Mononuclear cell (primary cell): ENCODE results near the gene ZNF607. TPM values are rescaled to one million over a fixed set of nuclear protein-coding genes. Genes with fewer than 3 reads are reported as not detected.
"Not testable (repeated sequence)": the region's sequence is repeated elsewhere in the genome, so short reads cannot be mapped to it uniquely, and the experiment has no call there.

ENCODE experiments used
- H3K27me3 ChIP-seq: 2 replicates; pipeline ENCODE4 v1.6.0; 2011; ENCODE audit warnings: low read length, control low read depth; ENCODE audit not compliant: insufficient read depth
- H3K4me1 ChIP-seq: 2 replicates; pipeline ENCODE4 v1.5.1; 2011; ENCODE audit warnings: mild to moderate bottlenecking, low read length, control low read depth; ENCODE audit not compliant: insufficient read depth
- H3K4me3 ChIP-seq: 2 replicates; pipeline ENCODE4 v1.5.1; 2011; ENCODE audit warnings: mild to moderate bottlenecking, low read length, moderate library complexity
- H3K9me3 ChIP-seq: 2 replicates; pipeline ENCODE4 v1.5.1; 2011; ENCODE audit warnings: low read depth, mild to moderate bottlenecking, control low read depth, low read length
- total RNA-seq: library from RNA; depleted of rRNA; stranded (reverse); fragments of >200 nt; gene quantifications from one replicate; pipeline ENCODE4 v1.2.3, GENCODE V29; 2012

ZNF607 gene
- total RNA-seq, result 0.73 TPM

DNA sequence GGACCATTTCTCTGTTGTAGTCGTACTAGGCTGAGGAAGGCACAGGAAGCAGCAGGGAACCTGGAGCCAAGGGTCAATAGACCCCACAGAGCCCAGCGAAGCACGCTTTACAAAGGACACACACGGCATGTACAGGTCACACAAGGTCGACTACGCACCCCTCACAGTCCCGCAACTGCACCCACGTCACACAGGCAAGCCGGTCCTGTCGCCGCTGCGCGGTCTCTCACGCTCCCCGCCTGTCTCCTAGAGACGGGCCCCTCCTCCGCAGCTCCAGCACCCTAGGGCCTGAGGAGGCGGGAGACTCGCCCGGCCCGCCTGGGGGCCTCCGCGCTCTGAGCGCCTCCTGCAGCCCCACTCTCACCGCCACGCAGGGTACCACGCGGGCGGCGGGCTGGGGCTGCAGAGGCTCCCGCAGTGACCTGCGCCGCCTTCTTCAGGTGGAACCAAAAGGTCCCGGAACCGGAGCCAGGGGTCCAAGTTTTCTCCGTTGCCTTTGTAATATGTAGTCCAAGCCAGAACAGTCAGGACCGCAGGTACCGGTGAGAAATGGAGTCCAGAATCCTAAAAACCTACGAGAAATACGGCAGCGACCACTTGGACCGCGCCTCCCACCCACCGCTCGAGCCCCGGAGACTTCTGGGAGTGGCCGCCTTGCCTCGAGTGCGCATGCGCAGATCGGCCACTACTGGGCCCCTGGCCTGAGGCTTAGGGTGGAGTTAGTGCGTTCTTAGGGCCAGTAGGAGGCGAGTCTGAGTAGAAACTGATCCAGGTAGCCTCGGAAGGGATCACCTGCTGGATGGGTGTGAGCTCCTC lies at the start of gene ZNF607:
TSS of gene ZNF607 (minus strand) at position 651 of the 816 bp plus-strand sequence. CDS start 8,143 bp downstream, outside the sequence.
- Histone ChIP-seq H3K4me1 (peaks cover 15% of the 10 kb centered on the region), H3K9me3 (no peaks in the 10 kb centered on the region), H3K4me3 (peak within 1 kb of the TSS; percentile 69), H3K27me3 (no peaks in the 10 kb centered on the region)

DNA sequence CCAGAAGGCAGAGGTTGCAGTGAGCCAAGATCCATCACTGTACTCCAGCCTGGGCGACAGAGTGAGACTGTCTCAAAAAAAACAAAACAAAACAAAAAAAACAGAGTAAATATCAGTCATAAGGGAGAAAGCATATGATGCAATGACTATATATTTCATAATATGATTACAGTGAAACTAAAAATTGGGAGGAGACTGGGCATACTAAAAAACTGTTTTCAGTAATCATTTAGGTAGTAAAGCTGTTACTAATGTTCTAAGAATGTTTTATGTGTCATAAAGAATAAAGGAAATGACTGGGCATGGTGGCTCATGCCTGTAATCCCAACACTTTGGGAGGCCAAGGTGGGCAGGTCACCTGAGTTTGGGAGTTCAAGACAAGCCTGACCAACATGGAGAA lies 43.9 kb upstream of the ZNF607 start:
- Histone ChIP-seq H3K27me3 (no peaks in the 10 kb centered on the region), H3K9me3 (no peaks in the 10 kb centered on the region), H3K4me1 (no peaks in the 10 kb centered on the region), H3K4me3 (no peak overlapping the region)

DNA sequence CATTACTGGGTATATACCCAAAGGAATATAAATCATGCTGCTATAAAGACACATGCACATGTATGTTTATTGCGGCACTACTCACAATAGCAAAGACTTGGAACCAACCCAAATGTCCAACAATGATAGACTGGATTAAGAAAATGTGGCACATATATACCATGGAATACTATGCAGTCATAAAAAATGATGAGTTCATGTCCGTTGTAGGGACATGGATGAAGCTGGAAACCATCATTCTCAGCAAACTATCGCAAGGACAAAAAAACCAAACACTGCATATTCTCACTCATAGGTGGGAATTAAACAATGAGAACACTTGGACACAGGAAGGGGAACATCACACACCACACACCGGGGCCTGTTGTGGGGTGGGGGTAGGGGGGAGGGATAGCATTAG lies 38.1 kb upstream of the ZNF607 start:
- not testable (repeated sequence) for H3K9me3 ChIP-seq, H3K27me3 ChIP-seq, H3K4me1 ChIP-seq, H3K4me3 ChIP-seq

DNA sequence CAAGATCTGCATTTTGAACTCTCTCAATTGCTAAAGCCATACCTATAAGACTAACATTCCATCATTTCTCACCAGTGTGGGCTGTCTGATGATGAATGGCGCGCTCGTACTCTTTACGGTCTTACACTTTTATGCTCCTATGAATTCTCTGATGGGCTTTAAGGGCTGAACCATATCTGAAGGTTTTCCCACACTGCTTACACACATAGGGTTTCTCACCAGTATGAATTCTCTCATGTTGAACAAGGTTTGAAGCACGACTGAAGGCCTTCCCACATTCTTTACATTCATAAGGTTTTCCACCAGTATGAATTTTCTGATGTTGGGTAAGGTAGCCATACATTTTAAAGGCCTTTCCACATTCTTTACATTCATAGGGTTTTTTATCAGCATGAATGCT lies 18.8 kb upstream of the ZNF607 start:
- H3K9me3 ChIP-seq, result peaks cover 58% of the 10 kb centered on the region
- H3K27me3 ChIP-seq, result no peaks in the 10 kb centered on the region
- H3K4me1 ChIP-seq, result no peaks in the 10 kb centered on the region
- H3K4me3 ChIP-seq, result no peak overlapping the region

DNA sequence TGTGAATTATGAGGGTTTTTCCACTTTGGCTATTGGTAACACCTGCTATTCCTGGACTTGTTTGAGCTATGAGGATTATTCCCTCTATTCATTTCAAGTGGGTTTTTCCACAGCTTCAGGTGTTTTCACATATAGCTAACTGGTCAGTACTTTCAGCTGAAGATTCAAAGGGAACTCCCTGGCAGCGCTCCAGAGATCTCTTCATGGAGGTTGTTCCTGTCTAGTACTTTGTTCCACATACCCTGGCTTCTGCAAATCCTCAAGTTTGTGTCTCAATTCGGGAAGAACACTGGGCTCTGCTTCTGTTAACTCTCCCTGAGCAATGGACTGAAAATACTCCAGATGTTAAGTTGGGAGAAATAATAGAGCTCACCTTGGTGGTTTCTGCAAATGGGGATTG lies 5.6 kb upstream of the ZNF607 start:
- Histone ChIP-seq H3K4me3 (no peak overlapping the region), H3K27me3 (no peaks in the 10 kb centered on the region), H3K4me1 (no peaks in the 10 kb centered on the region), H3K9me3 (peaks cover 4% of the 10 kb centered on the region)

DNA sequence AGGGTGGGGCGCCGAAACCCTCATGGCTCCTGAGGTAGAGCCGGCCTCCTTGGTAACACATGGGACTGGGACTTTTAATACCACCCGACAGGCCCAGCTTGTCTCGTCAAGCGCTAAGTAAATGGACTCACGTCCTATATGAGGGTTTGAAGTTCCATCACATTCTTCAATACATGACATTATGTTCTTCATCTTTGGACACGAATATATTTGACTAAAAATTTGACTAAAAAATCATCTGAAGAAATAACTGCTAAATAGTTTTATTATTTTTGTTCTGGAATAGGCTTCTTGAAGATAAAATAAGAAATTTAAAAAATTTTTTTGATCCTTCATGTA lies 335 bp upstream of the ZNF607 start:
- H3K4me1 ChIP-seq, result peaks cover 15% of the 10 kb centered on the region
- peak overlapping the region; percentile 69 for H3K4me3 ChIP-seq
- no peaks in the 10 kb centered on the region for H3K9me3 ChIP-seq
- no peaks in the 10 kb centered on the region for H3K27me3 ChIP-seq

DNA sequence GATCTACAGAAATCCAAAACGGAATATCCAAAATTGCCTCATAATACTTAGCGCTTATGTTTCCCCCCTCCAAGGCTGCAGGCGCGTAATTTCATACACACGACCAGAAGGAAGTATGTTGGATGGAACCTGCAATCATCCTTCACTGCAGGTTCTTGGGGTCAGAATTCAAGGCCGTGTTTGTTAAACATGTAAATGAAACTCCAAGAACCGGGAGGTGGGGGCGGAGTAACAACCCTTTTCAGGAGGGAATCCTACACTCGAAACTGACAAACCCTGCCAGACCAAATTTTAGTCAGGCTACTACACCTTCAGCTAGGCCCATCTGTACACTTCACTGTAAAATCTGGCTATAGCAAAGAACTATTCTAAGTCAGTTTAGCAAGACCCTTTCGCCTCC lies 1.3 kb downstream of the ZNF607 start:
- Histone ChIP-seq H3K4me3 (no peak overlapping the region), H3K4me1 (peaks cover 15% of the 10 kb centered on the region), H3K9me3 (no peaks in the 10 kb centered on the region), H3K27me3 (no peaks in the 10 kb centered on the region)

DNA sequence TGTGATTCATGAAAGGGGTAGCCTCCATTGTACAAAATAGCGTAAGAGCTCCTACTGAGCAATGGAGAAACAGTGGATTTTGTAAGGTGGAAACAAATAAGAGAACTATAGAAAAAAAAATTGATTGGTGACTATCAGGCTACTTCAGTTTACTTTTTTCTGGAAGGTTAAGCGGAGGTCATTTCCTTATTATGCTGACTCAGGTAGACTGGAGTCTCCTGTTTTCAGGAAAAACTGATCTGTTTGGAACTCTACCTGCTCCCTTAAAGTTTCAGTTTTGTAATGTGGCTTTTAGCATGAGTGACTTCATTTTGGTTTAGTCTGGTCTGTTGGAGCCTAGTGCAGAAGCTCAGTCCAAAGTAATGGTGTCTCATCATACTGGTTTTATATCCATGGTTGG lies 3.4 kb downstream of the ZNF607 start:
- peaks cover 15% of the 10 kb centered on the region for H3K4me1 ChIP-seq

DNA sequence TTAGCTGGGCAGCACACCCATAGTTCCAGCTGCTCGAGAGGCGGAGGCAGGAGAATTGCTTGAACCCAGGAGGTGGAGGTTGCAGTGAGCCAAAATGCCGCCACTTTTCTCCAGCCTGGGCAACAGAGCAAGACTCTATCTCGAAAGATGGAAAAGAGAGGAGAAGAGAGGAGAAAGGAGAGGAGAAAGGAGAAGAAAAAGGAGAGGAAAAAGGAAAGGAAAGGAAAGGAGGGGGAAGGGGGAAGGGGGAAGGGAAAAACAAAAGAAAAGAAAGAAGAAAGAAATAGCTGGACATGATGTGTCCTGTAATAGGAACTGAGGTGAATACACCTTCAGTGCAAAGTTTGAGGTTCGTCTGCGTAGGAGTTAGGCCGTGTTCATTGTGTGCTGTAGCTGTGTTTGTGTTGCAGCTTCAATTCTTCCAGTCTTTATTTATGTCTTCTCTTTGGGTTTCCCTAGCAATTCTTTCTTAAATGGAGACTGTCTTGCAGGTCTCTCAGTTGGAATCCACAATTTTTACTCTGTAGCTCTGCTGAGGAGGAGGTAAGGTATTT lies 13.4 kb downstream of the ZNF607 start:
- H3K4me1 ChIP-seq, result no peaks in the 10 kb centered on the region
- H3K9me3 ChIP-seq, result peaks cover 8% of the 10 kb centered on the region
- no peaks in the 10 kb centered on the region for H3K27me3 ChIP-seq
- no peak overlapping the region for H3K4me3 ChIP-seq

More for the DNA sequence above, 3.4 kb downstream of the ZNF607 start:
- Histone ChIP-seq H3K27me3 (no peaks in the 10 kb centered on the region), H3K9me3 (peaks cover 3% of the 10 kb centered on the region), H3K4me3 (no peak overlapping the region)

DNA sequence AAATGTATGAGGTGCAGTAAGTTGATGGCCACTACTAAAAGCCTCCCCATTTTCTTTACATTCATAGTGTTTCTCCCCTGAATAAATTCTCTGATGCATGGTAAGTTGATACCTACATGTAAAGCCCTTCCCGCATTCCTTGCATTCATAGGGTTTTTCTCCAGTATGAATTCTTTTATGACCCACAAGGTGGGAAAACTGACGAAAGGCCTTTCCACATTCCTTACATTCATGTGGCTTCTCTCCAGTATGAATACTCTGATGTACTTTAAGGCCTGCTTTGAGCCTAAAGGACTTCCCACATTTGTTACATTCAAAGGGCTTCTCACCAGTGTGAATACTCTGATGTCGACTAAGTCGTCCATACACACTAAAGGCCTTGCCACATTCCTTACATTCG lies 20.5 kb downstream of the ZNF607 start:
- Histone ChIP-seq H3K9me3 (peaks cover 36% of the 10 kb centered on the region), H3K4me3 (no peak overlapping the region), H3K27me3 (no peaks in the 10 kb centered on the region), H3K4me1 (no peaks in the 10 kb centered on the region)

DNA sequence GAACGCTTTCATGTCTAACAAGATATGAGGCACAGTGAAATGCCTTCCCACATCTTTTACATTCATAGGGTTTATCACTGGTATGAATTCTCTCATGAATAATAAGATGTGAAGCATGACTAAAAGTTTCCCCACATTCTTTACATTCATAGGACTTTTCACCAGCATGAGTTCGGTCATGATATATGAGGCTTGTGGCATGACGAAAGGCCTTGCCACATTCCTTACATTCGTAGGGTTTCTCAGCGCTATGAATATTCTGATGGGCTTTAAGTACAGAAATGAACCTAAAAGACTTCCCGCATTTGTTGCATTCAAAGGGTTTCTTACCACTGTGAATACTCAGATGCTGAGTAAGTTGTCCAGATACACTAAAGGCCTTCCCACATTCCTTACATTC lies 21.3 kb downstream of the ZNF607 start:
- no peak overlapping the region for H3K4me3 ChIP-seq

DNA sequence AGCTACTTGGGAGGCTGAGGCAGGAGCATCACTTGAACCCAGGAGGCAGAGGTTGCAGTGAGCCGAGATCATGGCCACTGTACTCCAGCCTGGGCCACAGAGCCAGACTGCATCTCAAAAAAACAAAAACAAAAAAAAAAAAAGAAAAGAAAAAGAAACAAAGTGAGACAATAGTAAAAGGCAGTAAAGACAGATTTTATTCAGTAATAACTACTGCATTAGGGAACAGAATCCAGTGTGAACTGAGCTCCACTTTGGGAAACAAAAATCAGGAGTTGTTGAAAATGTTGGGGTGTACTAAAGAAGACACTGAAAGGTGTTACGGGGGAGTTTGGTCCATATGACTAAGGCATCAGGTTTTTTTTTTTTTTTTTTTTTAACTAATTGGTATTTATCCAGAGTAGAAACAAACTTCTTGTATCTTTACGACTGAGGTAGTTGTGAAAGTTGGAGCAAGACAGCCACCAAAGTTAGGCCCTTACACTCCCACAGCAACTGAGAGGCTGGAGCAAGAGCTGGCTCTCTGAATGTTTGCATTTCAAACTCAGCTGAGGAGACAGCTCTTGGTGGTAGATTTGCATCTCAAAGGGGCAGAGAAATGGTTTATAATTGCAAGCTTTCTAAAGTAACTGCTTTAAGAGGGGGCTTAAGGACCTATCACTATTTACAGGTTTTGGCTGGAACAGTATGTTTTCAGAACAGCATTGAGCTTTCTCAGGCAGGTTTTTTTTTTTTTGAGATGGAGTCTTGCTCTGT lies 24.2 kb downstream of the ZNF607 start:
- no peak overlapping the region for H3K4me3 ChIP-seq
- H3K9me3 ChIP-seq, result peaks cover 28% of the 10 kb centered on the region
- peaks cover 5% of the 10 kb centered on the region for H3K4me1 ChIP-seq
- no peaks in the 10 kb centered on the region for H3K27me3 ChIP-seq

More for the DNA sequence above, 21.3 kb downstream of the ZNF607 start:
- Histone ChIP-seq H3K9me3 (peaks cover 31% of the 10 kb centered on the region), H3K27me3 (no peaks in the 10 kb centered on the region), H3K4me1 (no peaks in the 10 kb centered on the region)

DNA sequence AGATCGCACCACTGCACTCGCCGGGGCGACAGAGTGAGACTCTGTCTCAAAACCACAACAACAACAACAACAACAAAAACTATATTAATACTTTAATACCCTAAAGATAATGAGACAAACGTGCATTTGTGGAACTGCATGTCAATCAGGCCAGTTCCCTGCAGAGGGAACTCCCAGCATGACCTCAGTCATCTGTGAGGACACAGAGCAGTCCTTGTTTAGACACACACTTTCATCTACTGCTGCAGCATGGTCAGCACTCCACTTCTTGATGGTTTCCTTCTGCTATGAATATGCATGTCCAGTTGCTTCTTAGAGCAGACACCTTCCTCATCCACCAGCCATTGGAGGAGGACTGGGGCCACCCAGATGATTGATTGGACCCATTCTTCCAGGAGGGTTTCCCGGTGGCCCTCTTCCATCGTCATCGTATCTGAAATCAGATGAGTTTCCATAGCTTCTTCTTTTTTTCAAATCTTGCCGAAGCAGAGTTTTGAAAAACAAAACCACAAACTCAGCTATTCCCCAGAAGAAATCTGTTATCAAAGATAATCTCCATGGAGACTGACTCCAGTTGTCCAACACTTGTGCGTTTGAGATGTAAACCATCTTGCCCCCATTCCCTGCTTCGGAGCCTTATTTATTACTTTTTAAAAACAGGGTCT lies 26.5 kb downstream of the ZNF607 start:
- peaks cover 6% of the 10 kb centered on the region for H3K9me3 ChIP-seq
- no peak overlapping the region for H3K4me3 ChIP-seq
- peaks cover 5% of the 10 kb centered on the region for H3K4me1 ChIP-seq
- H3K27me3 ChIP-seq, result no peaks in the 10 kb centered on the region

DNA sequence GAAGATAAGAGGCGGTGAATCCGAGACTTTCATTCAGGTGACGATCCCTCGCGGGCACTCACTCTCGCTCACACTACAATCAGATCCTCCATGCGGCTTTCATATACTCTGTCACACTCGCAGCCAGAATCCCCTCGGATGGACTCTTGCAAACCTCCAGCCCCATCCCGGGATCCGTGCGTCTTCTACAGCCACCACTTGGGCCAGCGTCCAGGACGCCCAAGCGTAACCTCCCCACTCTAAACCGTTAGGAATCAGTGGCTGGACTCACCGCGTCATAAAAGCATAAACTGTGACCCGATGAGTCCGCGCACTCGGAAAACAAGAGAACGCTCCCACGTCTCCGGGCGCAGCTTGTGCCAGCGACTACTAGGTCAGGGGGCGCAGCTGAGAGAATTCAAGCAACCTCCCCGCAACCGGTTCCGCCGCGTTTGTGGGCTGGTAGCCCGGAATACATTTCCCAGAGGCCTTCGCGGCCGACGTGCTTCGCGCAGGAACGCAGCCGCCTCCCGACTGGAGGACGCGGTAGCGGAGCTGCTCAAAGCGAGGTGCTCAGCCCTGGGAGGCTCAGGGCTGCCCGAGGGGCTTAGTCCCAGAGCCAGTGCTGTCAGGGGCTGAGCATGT lies 27.6 kb downstream of the ZNF607 start:
- Histone ChIP-seq H3K9me3 (no peaks in the 10 kb centered on the region), H3K4me1 (peaks cover 5% of the 10 kb centered on the region), H3K4me3 (peak overlapping the region; percentile 54), H3K27me3 (no peaks in the 10 kb centered on the region)

DNA sequence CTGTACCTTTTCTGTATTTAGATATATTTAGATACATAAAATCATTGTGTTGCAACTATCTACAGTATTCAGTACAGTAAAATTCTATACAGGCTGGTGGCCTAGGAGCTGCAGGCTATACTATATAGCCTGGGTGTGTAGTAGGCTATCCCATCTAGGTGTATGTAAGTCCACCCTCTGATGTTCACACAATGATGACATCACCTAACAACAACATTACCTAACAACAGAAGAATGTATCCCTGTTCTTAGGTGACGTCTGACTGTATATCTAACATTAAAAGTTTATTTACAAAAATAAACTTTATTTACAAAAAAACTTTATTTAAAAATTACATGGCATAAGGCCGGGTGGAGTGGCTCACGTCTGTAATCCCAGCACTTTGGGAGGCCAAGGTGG lies 36.0 kb downstream of the ZNF607 start:
- H3K4me3 ChIP-seq, result no peak overlapping the region
- peaks cover 9% of the 10 kb centered on the region for H3K9me3 ChIP-seq
- H3K27me3 ChIP-seq, result no peaks in the 10 kb centered on the region
- no peaks in the 10 kb centered on the region for H3K4me1 ChIP-seq
